Natural killer cell treated with Interleukin-12 subunit alpha and Interleukin-12 subunit beta and Interleukin-15 and Interleukin-18, amount 100 ng/mL, for 72 hours (primary cell): ENCODE data around the gene CMSS1. TPM values are rescaled to one million over a fixed set of nuclear protein-coding genes. Genes with fewer than 3 reads are reported as not detected.
A peak's percentile ranks its signal among the peaks of the same experiment; 100 is the strongest.

ENCODE experiments used
- ATAC-seq, 2 donors: fragments of 150-1000 bp; cut with Tn5 transposase in 1 of 2; sonication (Bioruptor Pico), chemical (Tn5 transposase) in 1 of 2; 2 replicates each; pipeline ENCODE4 v1.10.0; 2021
- DNase-seq: peaks from one replicate; pipeline ENCODE4 v3.0.0; 2022; ENCODE audit warnings: low spot score
- H3K27ac Mint-ChIP-seq, 2 donors: 1 replicate in 1 of 2; 2 replicates in 1 of 2; pipeline ENCODE4 v1.8.0; 2022; ENCODE audit warnings: mixed read lengths in 2 of 2, mild to moderate bottlenecking in 1 of 2, moderate library complexity in 1 of 2
- H3K27me3 Mint-ChIP-seq, 2 donors: 1 replicate in 1 of 2; 2 replicates in 1 of 2; pipeline ENCODE4 v1.8.0; 2022; ENCODE audit warnings: mixed read lengths in 2 of 2
- H3K36me3 Mint-ChIP-seq: one replicate; pipeline ENCODE4 v1.8.0; 2022; ENCODE audit warnings: mixed read lengths
- H3K4me1 Mint-ChIP-seq, 2 donors: 1 replicate in 1 of 2; 2 replicates in 1 of 2; pipeline ENCODE4 v1.8.0; 2022; ENCODE audit warnings: low read depth in 2 of 2, mixed read lengths in 2 of 2, mild to moderate bottlenecking in 1 of 2
- H3K4me3 Mint-ChIP-seq: one replicate; pipeline ENCODE4 v1.8.0; 2022; ENCODE audit warnings: mixed read lengths
- H3K9me3 Mint-ChIP-seq: 2 replicates; pipeline ENCODE4 v1.8.0; 2022; ENCODE audit warnings: mixed read lengths
- total RNA-seq, 2 donors: library from RNA; stranded (reverse); gene quantifications; one replicate each; pipeline ENCODE4 v1.2.3, GENCODE V29; 2022

CMSS1 gene
- total RNA-seq, 2 donors from 2014 or later = 35.7 to 67.8 TPM

GRCh38 chr3:100123112-100123511, 305.4 kb downstream of the CMSS1 start:
- H3K4me1 Mint-ChIP-seq = peaks cover 0 to 2% of the 10 kb centered on the region in 2 donors
- no peak overlapping the region for H3K27ac Mint-ChIP-seq
- no peak overlapping the region for H3K4me3 Mint-ChIP-seq
- peaks cover 0 to 4% of the 10 kb centered on the region in 2 donors for H3K27me3 Mint-ChIP-seq
- ATAC-seq (no peak), DNase-seq (no peak)
- no peaks in the 10 kb centered on the region for H3K9me3 Mint-ChIP-seq
- no peaks in the 10 kb centered on the region for H3K36me3 Mint-ChIP-seq

GRCh38 chr3:100124201-100124761, 306.6 kb downstream of the CMSS1 start:
- Mint-ChIP-seq H3K4me1 (peaks cover 0 to under 1% of the 10 kb centered on the region in 2 donors), H3K36me3 (no peaks in the 10 kb centered on the region), H3K4me3 (no peak overlapping the region), H3K27me3 (peaks cover 0 to 2% of the 10 kb centered on the region in 2 donors), H3K27ac (no peak overlapping the region), H3K9me3 (no peaks in the 10 kb centered on the region)
- DNase-seq = no peak
- no peak for ATAC-seq

GRCh38 chr3:100125161-100125938, 307.7 kb downstream of the CMSS1 start:
- ATAC-seq (no peak), DNase-seq (no peak)
- Mint-ChIP-seq H3K4me1 (no peaks in the 10 kb centered on the region), H3K4me3 (no peak overlapping the region), H3K9me3 (no peaks in the 10 kb centered on the region), H3K36me3 (no peaks in the 10 kb centered on the region), H3K27me3 (peaks cover 0 to 1% of the 10 kb centered on the region in 2 donors), H3K27ac (no peak overlapping the region)

GRCh38 chr3:100127792-100128191, 310.1 kb downstream of the CMSS1 start:
- Mint-ChIP-seq H3K36me3 (no peaks in the 10 kb centered on the region), H3K4me1 (no peaks in the 10 kb centered on the region), H3K27me3 (no peaks in the 10 kb centered on the region), H3K4me3 (no peak overlapping the region), H3K9me3 (no peaks in the 10 kb centered on the region), H3K27ac (no peak overlapping the region)
- no peak for DNase-seq
- ATAC-seq = no peak

- Mint-ChIP-seq H3K4me3 (no peak overlapping the region), H3K36me3 (no peaks in the 10 kb centered on the region), H3K4me1 (no peaks in the 10 kb centered on the region), H3K9me3 (no peaks in the 10 kb centered on the region), H3K27me3 (no peaks in the 10 kb centered on the region), H3K27ac (no peak overlapping the region)
- ATAC-seq (peak in 1 of 2 donors; percentile 56), DNase-seq (no peak)
Measured at GRCh38 chr3:100128565-100128964, 310.9 kb downstream of the CMSS1 start.

GRCh38 chr3:100129941-100130340, 312.3 kb downstream of the CMSS1 start:
- ATAC-seq (no peak), DNase-seq (no peak)
- Mint-ChIP-seq H3K27me3 (no peaks in the 10 kb centered on the region), H3K27ac (no peak overlapping the region), H3K4me1 (no peaks in the 10 kb centered on the region), H3K9me3 (no peaks in the 10 kb centered on the region), H3K36me3 (no peaks in the 10 kb centered on the region), H3K4me3 (no peak overlapping the region)

GRCh38 chr3:100131241-100131640, 313.6 kb downstream of the CMSS1 start:
- Mint-ChIP-seq H3K4me1 (no peaks in the 10 kb centered on the region), H3K27ac (no peak overlapping the region), H3K36me3 (no peaks in the 10 kb centered on the region), H3K27me3 (no peaks in the 10 kb centered on the region), H3K9me3 (no peaks in the 10 kb centered on the region), H3K4me3 (no peak overlapping the region)
- DNase-seq (no peak), ATAC-seq (no peak)

- Mint-ChIP-seq H3K27me3 (no peaks in the 10 kb centered on the region), H3K4me3 (no peak overlapping the region), H3K4me1 (no peaks in the 10 kb centered on the region), H3K36me3 (no peaks in the 10 kb centered on the region), H3K27ac (no peak overlapping the region), H3K9me3 (no peaks in the 10 kb centered on the region)
- ATAC-seq (no peak), DNase-seq (no peak)
Measured at GRCh38 chr3:100136921-100137320, 319.3 kb downstream of the CMSS1 start.

- no peak overlapping the region for H3K27ac Mint-ChIP-seq
- H3K4me3 Mint-ChIP-seq = no peak overlapping the region
- ATAC-seq (no peak), DNase-seq (no peak)
- H3K9me3 Mint-ChIP-seq = peaks cover 5% of the 10 kb centered on the region
- no peaks in the 10 kb centered on the region for H3K27me3 Mint-ChIP-seq
- peaks cover 3 to 7% of the 10 kb centered on the region in 2 donors for H3K4me1 Mint-ChIP-seq
- peaks cover 13% of the 10 kb centered on the region for H3K36me3 Mint-ChIP-seq
Measured at GRCh38 chr3:100140976-100141375, 323.3 kb downstream of the CMSS1 start.

- ATAC-seq (no peak), DNase-seq (no peak)
- Mint-ChIP-seq H3K27ac (no peak overlapping the region), H3K4me1 (peaks cover 3 to 7% of the 10 kb centered on the region in 2 donors), H3K9me3 (peaks cover 5% of the 10 kb centered on the region), H3K36me3 (peaks cover 13% of the 10 kb centered on the region), H3K4me3 (no peak overlapping the region), H3K27me3 (no peaks in the 10 kb centered on the region)
Measured at GRCh38 chr3:100141586-100141985, 323.9 kb downstream of the CMSS1 start.

GRCh38 chr3:100144255-100144866, 326.7 kb downstream of the CMSS1 start:
- DNase-seq (no peak), ATAC-seq (no peak)
- H3K36me3 Mint-ChIP-seq = peaks cover 19% of the 10 kb centered on the region
- no peaks in the 10 kb centered on the region for H3K27me3 Mint-ChIP-seq
- peaks cover 3 to 7% of the 10 kb centered on the region in 2 donors for H3K4me1 Mint-ChIP-seq
- H3K9me3 Mint-ChIP-seq = peaks cover 5% of the 10 kb centered on the region
- H3K27ac Mint-ChIP-seq = peak overlapping the region in 1 of 2 donors; percentile 31
- H3K4me3 Mint-ChIP-seq = no peak overlapping the region

- Mint-ChIP-seq H3K4me3 (no peak overlapping the region), H3K9me3 (no peaks in the 10 kb centered on the region), H3K36me3 (peaks cover 16% of the 10 kb centered on the region), H3K4me1 (peaks cover 9 to 15% of the 10 kb centered on the region in 2 donors), H3K27me3 (no peaks in the 10 kb centered on the region), H3K27ac (no peak overlapping the region)
- ATAC-seq (no peak), DNase-seq (no peak)
Measured at GRCh38 chr3:100149130-100149529, 331.5 kb downstream of the CMSS1 start.

GRCh38 chr3:100149713-100150415, 332.2 kb downstream of the CMSS1 start:
- no peak for DNase-seq
- Mint-ChIP-seq H3K27me3 (no peaks in the 10 kb centered on the region), H3K36me3 (peaks cover 17% of the 10 kb centered on the region), H3K27ac (no peak overlapping the region), H3K4me3 (no peak overlapping the region), H3K4me1 (peaks cover 4 to 12% of the 10 kb centered on the region in 2 donors), H3K9me3 (peaks cover under 1% of the 10 kb centered on the region)
- no peak for ATAC-seq

GRCh38 chr3:100150473-100150872, 332.8 kb downstream of the CMSS1 start:
- Mint-ChIP-seq H3K36me3 (peaks cover 23% of the 10 kb centered on the region), H3K27ac (no peak overlapping the region), H3K4me3 (no peak overlapping the region), H3K4me1 (peaks cover 8 to 12% of the 10 kb centered on the region in 2 donors), H3K27me3 (no peaks in the 10 kb centered on the region), H3K9me3 (peaks cover 6% of the 10 kb centered on the region)
- DNase-seq (no peak), ATAC-seq (no peak)
